DOHH2 (cell line): ENCODE measurements around the gene ECEL1.

Experiments
- H3F3A ChIP-seq: fragments of 200-600 bp; sonication (generic), shearing (Covaris generic); 2 replicates; pipeline ENCODE4 v1.6.0; 2016; ENCODE audit warnings: antibody characterized with exemption, mild to moderate bottlenecking; ENCODE audit not compliant: control insufficient read depth, insufficient read depth
- H3K27ac ChIP-seq: fragments of 200-600 bp; sonication (generic); 2 replicates; pipeline ENCODE4 v1.5.1; 2014; ENCODE audit warnings: low read depth, mild to moderate bottlenecking, low read length, moderate library complexity
- H3K27me3 ChIP-seq: fragments of 200-600 bp; sonication (generic); 2 replicates; pipeline ENCODE4 v1.6.1; 2014; ENCODE audit warnings: mild to moderate bottlenecking, low read length, mixed read lengths; ENCODE audit not compliant: control insufficient read depth
- H3K36me3 ChIP-seq: fragments of 200-600 bp; sonication (generic); 2 replicates; pipeline ENCODE4 v1.6.1; 2014; ENCODE audit warnings: mild to moderate bottlenecking, low read length, moderate library complexity, mixed read lengths; ENCODE audit not compliant: control insufficient read depth
- H3K4me1 ChIP-seq: fragments of 200-600 bp; sonication (generic); 2 replicates; pipeline ENCODE4 v1.6.1; 2014; ENCODE audit warnings: mild to moderate bottlenecking, low read length, mixed read lengths; ENCODE audit not compliant: control insufficient read depth
- H3K4me2 ChIP-seq: fragments of 200-600 bp; sonication (generic); 2 replicates; pipeline ENCODE4 v1.6.0; 2014; ENCODE audit warnings: mild to moderate bottlenecking, low read length, moderate library complexity
- H3K4me3 ChIP-seq: fragments of 200-600 bp; sonication (generic); 2 replicates; pipeline ENCODE4 v1.5.1; 2014; ENCODE audit warnings: mild to moderate bottlenecking, low read length, mixed read lengths
- H3K79me2 ChIP-seq: fragments of 200-600 bp; sonication (generic); 2 replicates; pipeline ENCODE4 v1.6.1; 2014; ENCODE audit warnings: mild to moderate bottlenecking, low read length, mixed read lengths; ENCODE audit not compliant: control insufficient read depth
- H3K9me2 ChIP-seq: fragments of 200-600 bp; sonication (generic); replicated peaks from 2 replicates; pipeline ENCODE4 v1.6.1; 2014; ENCODE audit warnings: mild to moderate bottlenecking, low read length, mixed read lengths; ENCODE audit not compliant: control insufficient read depth
- H3K9me3 ChIP-seq: fragments of 200-600 bp; sonication (generic); 2 replicates; pipeline ENCODE4 v1.6.1; 2014; ENCODE audit warnings: antibody characterized with exemption, low read length, mixed read lengths; ENCODE audit not compliant: control insufficient read depth, insufficient read depth
- H4K20me1 ChIP-seq: fragments of 200-600 bp; sonication (generic); 2 replicates; pipeline ENCODE4 v1.6.0; 2014; ENCODE audit warnings: low read depth, mild to moderate bottlenecking, antibody characterized with exemption, low read length, moderate library complexity; ENCODE audit not compliant: control insufficient read depth, insufficient read depth
- EZH2phosphoT487 ChIP-seq: fragments of 200-600 bp; sonication (generic); IDR thresholded peaks from 2 replicates; pipeline ENCODE4 v1.6.1; 2017; ENCODE audit warnings: borderline replicate concordance, mild to moderate bottlenecking, antibody characterized with exemption, low read length, moderate library complexity, mixed read lengths
- TF ChIP-seq, protein P1 (sequence below): fragments of 200-600 bp; sonication (generic); IDR thresholded peaks from one replicate; pipeline ENCODE4 v1.5.1; 2014; ENCODE audit warnings: antibody characterized with exemption, mild to moderate bottlenecking, low read depth, low read length; ENCODE audit not compliant: poor library complexity, severe bottlenecking

The ECEL1 gene

DNA sequence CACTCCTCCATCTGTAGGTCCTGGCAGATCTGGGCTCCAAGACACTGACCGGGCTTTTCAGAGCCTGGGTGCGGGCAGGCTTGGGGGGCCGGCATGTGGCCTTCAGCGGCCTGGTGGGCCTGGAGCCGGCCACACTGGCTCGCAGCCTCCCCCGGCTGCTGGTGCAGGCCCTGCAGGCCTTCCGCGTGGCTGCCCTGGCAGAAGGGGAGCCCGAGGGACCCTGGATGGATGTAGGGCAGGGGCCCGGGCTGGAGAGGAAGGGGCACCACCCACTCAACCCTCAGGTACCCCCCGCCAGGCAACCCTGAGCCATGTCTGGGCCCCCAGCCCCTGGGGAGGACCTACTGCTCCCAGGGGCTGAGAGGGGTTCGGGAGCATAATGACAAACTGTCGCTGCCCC lies 37.6 kb upstream of the ECEL1 start:
- Histone ChIP-seq H3K27ac (no peak overlapping the region), H4K20me1 (no peaks in the 10 kb centered on the region), H3K4me2 (no peak overlapping the region)

GRCh38 chr2:232524771-232525170 lies 37.1 kb upstream of the ECEL1 start:
- H3K4me3 ChIP-seq = no peak overlapping the region
- H3K36me3 ChIP-seq = no peaks in the 10 kb centered on the region
- TF ChIP-seq, protein P1, sequence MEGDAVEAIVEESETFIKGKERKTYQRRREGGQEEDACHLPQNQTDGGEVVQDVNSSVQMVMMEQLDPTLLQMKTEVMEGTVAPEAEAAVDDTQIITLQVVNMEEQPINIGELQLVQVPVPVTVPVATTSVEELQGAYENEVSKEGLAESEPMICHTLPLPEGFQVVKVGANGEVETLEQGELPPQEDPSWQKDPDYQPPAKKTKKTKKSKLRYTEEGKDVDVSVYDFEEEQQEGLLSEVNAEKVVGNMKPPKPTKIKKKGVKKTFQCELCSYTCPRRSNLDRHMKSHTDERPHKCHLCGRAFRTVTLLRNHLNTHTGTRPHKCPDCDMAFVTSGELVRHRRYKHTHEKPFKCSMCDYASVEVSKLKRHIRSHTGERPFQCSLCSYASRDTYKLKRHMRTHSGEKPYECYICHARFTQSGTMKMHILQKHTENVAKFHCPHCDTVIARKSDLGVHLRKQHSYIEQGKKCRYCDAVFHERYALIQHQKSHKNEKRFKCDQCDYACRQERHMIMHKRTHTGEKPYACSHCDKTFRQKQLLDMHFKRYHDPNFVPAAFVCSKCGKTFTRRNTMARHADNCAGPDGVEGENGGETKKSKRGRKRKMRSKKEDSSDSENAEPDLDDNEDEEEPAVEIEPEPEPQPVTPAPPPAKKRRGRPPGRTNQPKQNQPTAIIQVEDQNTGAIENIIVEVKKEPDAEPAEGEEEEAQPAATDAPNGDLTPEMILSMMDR = no peak
- no peak for TF ChIP-seq EZH2phosphoT487
- no peaks in the 10 kb centered on the region for H3K79me2 ChIP-seq
- H3K4me2 ChIP-seq = peak overlapping the region; percentile 62
- H3K4me1 ChIP-seq = peaks cover 37% of the 10 kb centered on the region
- no peaks in the 10 kb centered on the region for H3K9me3 ChIP-seq
- no peaks in the 10 kb centered on the region for H4K20me1 ChIP-seq
- H3F3A ChIP-seq = 0 out of 2 replicates have a peak, but pooled peaks cover 2% of the 10 kb centered on the region
- no peak overlapping the region for H3K27ac ChIP-seq
- peaks cover 24% of the 10 kb centered on the region for H3K27me3 ChIP-seq
- H3K9me2 ChIP-seq = no peaks in the 10 kb centered on the region

More for the DNA sequence above, 37.6 kb upstream of the ECEL1 start:
- Histone ChIP-seq H3F3A (0 out of 2 replicates have a peak, but pooled peaks cover 2% of the 10 kb centered on the region), H3K4me3 (no peak overlapping the region), H3K9me2 (no peaks in the 10 kb centered on the region), H3K36me3 (no peaks in the 10 kb centered on the region), H3K79me2 (no peaks in the 10 kb centered on the region), H3K4me1 (peaks cover 42% of the 10 kb centered on the region), H3K27me3 (peaks cover 24% of the 10 kb centered on the region), H3K9me3 (no peaks in the 10 kb centered on the region)
- TF ChIP-seq, protein P1 = no peak
- no peak for TF ChIP-seq EZH2phosphoT487

DNA sequence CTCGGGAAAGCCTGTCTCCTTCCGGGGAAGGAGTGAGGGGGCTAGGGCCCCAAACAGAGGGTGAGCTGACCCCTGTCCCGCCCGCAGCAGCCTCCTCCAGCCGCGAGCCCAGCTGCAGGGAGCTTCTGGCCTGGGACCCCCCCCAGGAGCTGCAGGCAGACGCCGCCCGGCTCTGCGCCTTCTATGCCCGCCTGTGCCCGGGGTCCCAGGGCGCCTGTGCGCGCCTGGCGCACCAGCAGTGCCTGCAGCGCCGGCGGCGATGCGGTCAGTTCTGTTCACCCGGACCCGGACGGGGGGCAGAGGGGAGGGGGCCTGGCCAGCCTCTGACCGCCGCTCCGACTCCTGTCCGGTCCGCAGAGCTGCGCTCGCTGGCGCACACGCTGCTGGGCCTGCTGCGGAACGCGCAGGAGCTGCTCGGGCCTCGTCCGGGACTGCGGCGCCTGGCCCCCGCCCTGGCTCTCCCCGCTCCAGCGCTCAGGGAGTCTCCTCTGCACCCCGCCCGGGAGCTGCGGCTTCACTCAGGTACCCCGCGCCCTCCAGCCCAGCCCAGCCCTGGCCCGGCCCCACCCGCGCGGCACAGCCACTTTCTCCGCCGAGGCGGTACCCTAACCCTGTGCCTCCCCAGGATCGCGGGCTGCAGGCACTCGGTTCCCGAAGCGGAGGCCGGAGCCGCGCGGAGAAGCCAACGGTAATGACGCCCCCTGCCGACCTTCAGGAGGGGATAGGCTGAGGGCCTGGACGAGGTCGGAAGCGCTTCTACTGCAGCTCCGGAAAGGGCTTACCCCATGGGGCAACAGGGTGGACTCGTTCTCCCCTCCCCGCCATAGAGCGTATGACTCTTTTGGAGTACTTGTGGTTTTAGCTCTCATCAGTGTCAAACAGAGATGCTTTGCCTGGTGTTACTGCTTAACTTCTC lies 36.3 kb upstream of the ECEL1 start:
- Histone ChIP-seq H3K4me1 (peaks cover 29% of the 10 kb centered on the region), H3K4me2 (peak overlapping the region; percentile 62), H3K4me3 (peak overlapping the region; percentile 58), H3F3A (no peaks in the 10 kb centered on the region), H3K9me2 (no peaks in the 10 kb centered on the region), H3K36me3 (no peaks in the 10 kb centered on the region), H4K20me1 (no peaks in the 10 kb centered on the region), H3K79me2 (no peaks in the 10 kb centered on the region), H3K27ac (no peak overlapping the region), H3K27me3 (peaks cover 24% of the 10 kb centered on the region), H3K9me3 (no peaks in the 10 kb centered on the region)
- 0 out of 2 replicates have a peak, but pooled peaks have one; percentile 37 for TF ChIP-seq EZH2phosphoT487
- TF ChIP-seq, protein P1 = peak; percentile 73
